A549 (cell line): Measurements from ENCODE around the gene LRGUK.

ENCODE experiments used
- CEBPB ChIP-seq, 2 experiments: fragments of >200 bp in 1 of 2; sonication (Bioruptor Twin) in 1 of 2; formaldehyde crosslinking in 1 of 2; IDR thresholded peaks; 2 replicates each; pipeline ENCODE4 v1.6.1; 2012 to 2016
- JUNB ChIP-seq: fragments of >200 bp; sonication (Bioruptor Twin); formaldehyde crosslinking; IDR thresholded peaks from 2 replicates; pipeline ENCODE4 v1.6.1; 2016
- NPAS2 ChIP-seq: fragments of 250-450 bp; sonication (Bioruptor Pico); IDR thresholded peaks from 2 replicates; pipeline ENCODE4 v1.8.0; 2022; ENCODE audit warnings: mild to moderate bottlenecking, moderate library complexity, borderline replicate concordance
- POLR2A ChIP-seq: IDR thresholded peaks from 2 replicates; pipeline ENCODE4 v1.6.1; 2012; ENCODE audit warnings: mild to moderate bottlenecking, low read length
- REST ChIP-seq: fragments of 200-600 bp; sonication (generic); IDR thresholded peaks from 2 replicates; pipeline ENCODE4 v1.6.1; 2016; ENCODE audit warnings: antibody characterized with exemption, mild to moderate bottlenecking, moderate library complexity

- no peak for TF ChIP-seq REST
- TF ChIP-seq POLR2A, result no peak
- TF ChIP-seq JUNB, result no peak
- no peak for TF ChIP-seq CEBPB (IDR thresholded peaks at IDR 0.05)
- TF ChIP-seq NPAS2, result no peak
Observed at GRCh38 chr7:134114992-134115391, 12.1 kb upstream of the LRGUK start.
